Right lobe of liver (tissue), 4 donors: ENCODE data around the gene OXER1.

Experiments
- CTCF ChIP-seq, 4 donors: fragments of 200-600 bp in 3 of 4; fragments of 450-650 bp in 1 of 4; IDR thresholded peaks; one replicate each; pipeline versions ENCODE4 v1.5.1 to v1.8.0; 2016 to 2022; ENCODE audit warnings: antibody characterized with exemption in 4 of 4, mild to moderate bottlenecking in 2 of 4
- POLR2A ChIP-seq: fragments of 450-650 bp; IDR thresholded peaks from one replicate; pipeline ENCODE4 v1.6.1; 2017; ENCODE audit warnings: antibody characterized with exemption, mild to moderate bottlenecking
- donor health status: DM: no; HTN: no; CAD: no.
- donor health status: DM: no; HTN: no; CAD: no.
- donor health status: DM: no; HTN: yes; CAD: no.

GRCh38 chr2:42741140-42741539 is 22.8 kb downstream of the OXER1 start:
- TF ChIP-seq CTCF (IDR thresholded peaks at IDR 0.05) (no peak), POLR2A (no peak)
